ENCODE measurements around the gene GSK3B.

Gene GSK3B

GRCh38 chr3:120142236-120142635 is 48.0 kb upstream of the GSK3B start (continued):
- TF ChIP-seq CSRNP3 (CRISPR knock-in tag; IDR thresholded peaks at IDR 0.05) = no peak
- no peak for TF ChIP-seq ARNTL (CRISPR knock-in tag; IDR thresholded peaks at IDR 0.05; ENCODE audit: borderline replicate concordance, low read depth)
- no peak for TF ChIP-seq OSR1 (CRISPR knock-in tag; IDR thresholded peaks at IDR 0.05)
- TF ChIP-seq BACH2 (CRISPR knock-in tag; IDR thresholded peaks at IDR 0.05; ENCODE audit: borderline replicate concordance) = no peak
- TF ChIP-seq TOX (CRISPR knock-in tag; IDR thresholded peaks at IDR 0.05; ENCODE audit: borderline replicate concordance) = no peak
- no peak for TF ChIP-seq ZNF565 (CRISPR knock-in tag; conservative IDR thresholded peaks at IDR 0.05; ENCODE audit: low read depth)
- TF ChIP-seq ZC3H10 (CRISPR knock-in tag; IDR thresholded peaks at IDR 0.05) = no peak
- TF ChIP-seq GLIS3 (CRISPR knock-in tag; IDR thresholded peaks at IDR 0.05) = no peak

- ATAC-seq = no peak
- TF ChIP-seq TOX (CRISPR knock-in tag; IDR thresholded peaks at IDR 0.05; ENCODE audit: borderline replicate concordance) (no peak), ESRRG (CRISPR knock-in tag; IDR thresholded peaks at IDR 0.05) (no peak), BACH2 (CRISPR knock-in tag; IDR thresholded peaks at IDR 0.05; ENCODE audit: borderline replicate concordance) (no peak), ZNF8 (CRISPR knock-in tag; IDR thresholded peaks at IDR 0.05) (no peak), ZFP30 (CRISPR knock-in tag; IDR thresholded peaks at IDR 0.05) (no peak), ZFP3 (CRISPR knock-in tag; IDR thresholded peaks at IDR 0.05) (no peak), ZNF565 (CRISPR knock-in tag; conservative IDR thresholded peaks at IDR 0.05; ENCODE audit: low read depth) (no peak), RARB (CRISPR knock-in tag; IDR thresholded peaks at IDR 0.05) (no peak), TCF4 (CRISPR knock-in tag; IDR thresholded peaks at IDR 0.05; ENCODE audit: borderline replicate concordance) (no peak)
These were observed 46.0 kb upstream of the GSK3B start for GRCh38 chr3:120140098-120140742.

GRCh38 chr3:120139140-120139539 is 44.9 kb upstream of the GSK3B start:
- no peak for ATAC-seq
- TF ChIP-seq BACH2 (CRISPR knock-in tag; IDR thresholded peaks at IDR 0.05; ENCODE audit: borderline replicate concordance) = no peak
- no peak for TF ChIP-seq ZNF70 (CRISPR knock-in tag; IDR thresholded peaks at IDR 0.05)
- no peak for TF ChIP-seq TSHZ2 (CRISPR knock-in tag; IDR thresholded peaks at IDR 0.05)
- no peak for TF ChIP-seq ZC3H10 (CRISPR knock-in tag; IDR thresholded peaks at IDR 0.05)

- no peak for ATAC-seq
- TF ChIP-seq RARB (CRISPR knock-in tag; IDR thresholded peaks at IDR 0.05) (no peak), ZFP30 (CRISPR knock-in tag; IDR thresholded peaks at IDR 0.05) (no peak), TOX (CRISPR knock-in tag; IDR thresholded peaks at IDR 0.05; ENCODE audit: borderline replicate concordance) (no peak), TSHZ2 (CRISPR knock-in tag; IDR thresholded peaks at IDR 0.05) (no peak), POU6F1 (CRISPR knock-in tag; IDR thresholded peaks at IDR 0.05; ENCODE audit: borderline replicate concordance, low read depth) (no peak), CSDC2 (CRISPR knock-in tag; IDR thresholded peaks at IDR 0.05) (no peak), ZNF565 (CRISPR knock-in tag; conservative IDR thresholded peaks at IDR 0.05; ENCODE audit: low read depth) (no peak), ISL1 (CRISPR knock-in tag; IDR thresholded peaks at IDR 0.05) (no peak), CREB5 (CRISPR knock-in tag; IDR thresholded peaks at IDR 0.05; ENCODE audit: low read depth) (no peak), ZFP3 (CRISPR knock-in tag; IDR thresholded peaks at IDR 0.05) (no peak), ARNTL (CRISPR knock-in tag; IDR thresholded peaks at IDR 0.05; ENCODE audit: borderline replicate concordance, low read depth) (no peak), CSRNP3 (CRISPR knock-in tag; IDR thresholded peaks at IDR 0.05) (no peak), ESRRG (CRISPR knock-in tag; IDR thresholded peaks at IDR 0.05) (no peak), SNAI2 (CRISPR knock-in tag; IDR thresholded peaks at IDR 0.05) (no peak), TCF4 (CRISPR knock-in tag; IDR thresholded peaks at IDR 0.05; ENCODE audit: borderline replicate concordance) (no peak), OSR1 (CRISPR knock-in tag; IDR thresholded peaks at IDR 0.05) (no peak), GLIS3 (CRISPR knock-in tag; IDR thresholded peaks at IDR 0.05) (no peak), ZC3H10 (CRISPR knock-in tag; IDR thresholded peaks at IDR 0.05) (no peak), ZNF70 (CRISPR knock-in tag; IDR thresholded peaks at IDR 0.05) (no peak)
These were observed 43.3 kb upstream of the GSK3B start for GRCh38 chr3:120137548-120137947.
